ENCODE results near the gene NDUFA7. TPM values are rescaled to one million over a fixed set of nuclear protein-coding genes. Genes with fewer than 3 reads are reported as not detected.

Gene NDUFA7
- total and polyA plus RNA-seq, 2 of the 13 experiments (the other 11 are each of a cell fraction or from before 2014, with no cell fraction given) = 64.5 to 71.5 TPM

DNA sequence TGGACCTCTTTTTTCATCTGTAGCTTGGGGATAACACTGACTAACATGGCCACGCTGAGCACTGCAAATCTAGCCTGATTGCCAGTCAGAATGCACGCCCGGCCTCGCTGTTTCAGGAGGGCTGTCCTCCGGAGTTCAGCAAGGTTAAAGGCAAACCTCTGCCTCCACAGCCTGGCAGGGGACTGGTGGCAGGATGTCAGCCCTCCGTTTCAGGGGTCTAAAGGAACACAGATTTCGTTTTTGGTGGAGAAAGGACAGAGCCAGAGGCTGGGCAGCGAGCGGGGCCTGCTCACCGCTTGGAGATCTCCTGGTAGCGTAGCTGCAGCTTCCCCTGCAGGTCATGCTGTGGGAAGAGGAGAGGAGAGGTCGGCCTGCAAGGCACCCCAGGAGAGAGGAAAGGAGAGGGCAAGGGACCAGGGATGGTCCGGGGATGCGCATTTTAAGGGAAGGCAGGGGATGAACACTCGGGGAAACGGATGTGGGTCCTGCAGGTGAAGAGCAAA, 560 bp downstream of the NDUFA7 start:
- H3K9me3 ChIP-seq (ENCODE audit: low read length) = no peaks in the 10 kb centered on the region
- H3K4me1 ChIP-seq (ENCODE audit: insufficient read depth, low read length) = peaks cover 36% of the 10 kb centered on the region
- POLR2A ChIA-PET = interaction anchor here (0.6 to 6.5 kb wide), 19 partner anchors 8 to 193 kb away, joined by 3 to 39 read pairs (median 5); partner anchors contain the start of genes CD320, RAB11B and ZNF414
- H3K79me2 ChIP-seq (ENCODE audit: insufficient read depth, low read length) = peaks cover 34% of the 10 kb centered on the region
- H3K27ac ChIP-seq (ENCODE audit: extremely low read length, insufficient read depth, low read length) = peak overlapping the region; percentile 88
- no TSS peak for BruUV-seq (replicated peaks)
- H4K20me1 ChIP-seq (ENCODE audit: insufficient read depth, low read length) = peaks cover 19% of the 10 kb centered on the region
- H3K4me3 ChIP-seq (replicated peaks in 1 of 3; ENCODE audit: insufficient read depth in 1 of 3, low read depth in 2 of 3, low read length in 3 of 3) = peak overlapping the region; percentile 69 to 97 (median 82)
- H3K9ac ChIP-seq (ENCODE audit: insufficient read depth, low read depth, low read length) = peak overlapping the region; percentile 99
- no peaks in the 10 kb centered on the region; a peak in 1 of 5 replicates for H3K27me3 ChIP-seq (ENCODE audit: control insufficient read depth in 1 of 2, insufficient read depth in 2 of 2, low read length in 2 of 2)
- under 1% methylated on average over 11 of the region's 16 CpGs for WGBS (ENCODE audit: low lambda C conversion rate)
- no peak overlapping the region for H2AFZ ChIP-seq (ENCODE audit: low read length)
- ATAC-seq (peak; percentile 53), DNase-seq (ENCODE audit: low spot score) (peak; percentile 25), FAIRE-seq (no peak)
- in situ Hi-C loops (cut with HindIII; ENCODE audit: extremely low pct_ligation_motif_present, low pct_unique_long_range_greater_than_20kb) (no loop called here), intact Hi-C loops (cut with micrococcal nuclease; ENCODE audit: unreplicated experiment) (no loop called here)
- CTCF ChIA-PET (ENCODE audit: low intra/inter-chr PET ratio, low total read pairs) = no interaction called here
- peak overlapping the region; percentile 73 for H3K4me2 ChIP-seq (ENCODE audit: low read depth, low read length)
- peaks cover 3 to 17% of the 10 kb centered on the region in 2 experiments; a peak in 4 of 5 replicates for H3K36me3 ChIP-seq (replicated peaks in 1 of 2; ENCODE audit: control insufficient read depth in 1 of 2, insufficient read depth in 2 of 2, low read length in 2 of 2)
- TF ChIP-seq MAF1 (CRISPR knock-in tag; IDR thresholded peaks at IDR 0.05; ENCODE audit: borderline replicate concordance) (0 out of 2 replicates have a peak, but pooled peaks have one; percentile 24), ZNF468 (CRISPR knock-in tag; IDR thresholded peaks at IDR 0.05) (0 out of 2 replicates have a peak, but pooled peaks have one; percentile 31), ZNF235 (CRISPR knock-in tag; IDR thresholded peaks at IDR 0.05; ENCODE audit: borderline replicate concordance) (0 out of 2 replicates have a peak, but pooled peaks have one; percentile 18), NFYB (CRISPR knock-in tag; IDR thresholded peaks at IDR 0.05) (no peak), KDM5A (IDR thresholded peaks at IDR 0.05; ENCODE audit: borderline replicate concordance, low read length) (peak; percentile 93; the same call in 1 of the 2 replicates), ZNF781 (CRISPR knock-in tag; IDR thresholded peaks at IDR 0.05; ENCODE audit: borderline replicate concordance, not compliant biosample characterization) (peak; percentile 22), ZNF75D (CRISPR knock-in tag; IDR thresholded peaks at IDR 0.05; ENCODE audit: borderline replicate concordance) (no peak), ZFP36L1 (CRISPR knock-in tag; IDR thresholded peaks at IDR 0.05) (0 out of 2 replicates have a peak, but pooled peaks have one; percentile 5), ZNF737 (CRISPR knock-in tag; IDR thresholded peaks at IDR 0.05; ENCODE audit: borderline replicate concordance) (0 out of 2 replicates have a peak, but pooled peaks have one; percentile 35), ZNF614 (CRISPR knock-in tag; IDR thresholded peaks at IDR 0.05; ENCODE audit: borderline replicate concordance) (no peak), ZNF333 (CRISPR knock-in tag; IDR thresholded peaks at IDR 0.05; ENCODE audit: borderline replicate concordance) (0 out of 2 replicates have a peak, but pooled peaks have one; percentile 50), CHCHD3 (CRISPR knock-in tag; IDR thresholded peaks at IDR 0.05) (peak; percentile 11; the same call in 1 of the 2 replicates), ZFAT (CRISPR knock-in tag; conservative IDR thresholded peaks at IDR 0.05) (peak; percentile 29; the same call in 1 of the 2 replicates)
- TF ChIP-seq, protein P1, sequence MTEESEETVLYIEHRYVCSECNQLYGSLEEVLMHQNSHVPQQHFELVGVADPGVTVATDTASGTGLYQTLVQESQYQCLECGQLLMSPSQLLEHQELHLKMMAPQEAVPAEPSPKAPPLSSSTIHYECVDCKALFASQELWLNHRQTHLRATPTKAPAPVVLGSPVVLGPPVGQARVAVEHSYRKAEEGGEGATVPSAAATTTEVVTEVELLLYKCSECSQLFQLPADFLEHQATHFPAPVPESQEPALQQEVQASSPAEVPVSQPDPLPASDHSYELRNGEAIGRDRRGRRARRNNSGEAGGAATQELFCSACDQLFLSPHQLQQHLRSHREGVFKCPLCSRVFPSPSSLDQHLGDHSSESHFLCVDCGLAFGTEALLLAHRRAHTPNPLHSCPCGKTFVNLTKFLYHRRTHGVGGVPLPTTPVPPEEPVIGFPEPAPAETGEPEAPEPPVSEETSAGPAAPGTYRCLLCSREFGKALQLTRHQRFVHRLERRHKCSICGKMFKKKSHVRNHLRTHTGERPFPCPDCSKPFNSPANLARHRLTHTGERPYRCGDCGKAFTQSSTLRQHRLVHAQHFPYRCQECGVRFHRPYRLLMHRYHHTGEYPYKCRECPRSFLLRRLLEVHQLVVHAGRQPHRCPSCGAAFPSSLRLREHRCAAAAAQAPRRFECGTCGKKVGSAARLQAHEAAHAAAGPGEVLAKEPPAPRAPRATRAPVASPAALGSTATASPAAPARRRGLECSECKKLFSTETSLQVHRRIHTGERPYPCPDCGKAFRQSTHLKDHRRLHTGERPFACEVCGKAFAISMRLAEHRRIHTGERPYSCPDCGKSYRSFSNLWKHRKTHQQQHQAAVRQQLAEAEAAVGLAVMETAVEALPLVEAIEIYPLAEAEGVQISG (CRISPR knock-in tag; IDR thresholded peaks at IDR 0.05) = 0 out of 2 replicates have a peak, but pooled peaks have one; percentile 14
- TF ChIP-seq, protein P2, sequence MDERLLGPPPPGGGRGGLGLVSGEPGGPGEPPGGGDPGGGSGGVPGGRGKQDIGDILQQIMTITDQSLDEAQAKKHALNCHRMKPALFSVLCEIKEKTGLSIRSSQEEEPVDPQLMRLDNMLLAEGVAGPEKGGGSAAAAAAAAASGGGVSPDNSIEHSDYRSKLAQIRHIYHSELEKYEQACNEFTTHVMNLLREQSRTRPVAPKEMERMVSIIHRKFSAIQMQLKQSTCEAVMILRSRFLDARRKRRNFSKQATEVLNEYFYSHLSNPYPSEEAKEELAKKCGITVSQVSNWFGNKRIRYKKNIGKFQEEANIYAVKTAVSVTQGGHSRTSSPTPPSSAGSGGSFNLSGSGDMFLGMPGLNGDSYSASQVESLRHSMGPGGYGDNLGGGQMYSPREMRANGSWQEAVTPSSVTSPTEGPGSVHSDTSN (CRISPR knock-in tag; IDR thresholded peaks at IDR 0.05) = 0 out of 2 replicates have a peak, but pooled peaks have one; percentile 20
- TF ChIP-seq, protein P3, sequence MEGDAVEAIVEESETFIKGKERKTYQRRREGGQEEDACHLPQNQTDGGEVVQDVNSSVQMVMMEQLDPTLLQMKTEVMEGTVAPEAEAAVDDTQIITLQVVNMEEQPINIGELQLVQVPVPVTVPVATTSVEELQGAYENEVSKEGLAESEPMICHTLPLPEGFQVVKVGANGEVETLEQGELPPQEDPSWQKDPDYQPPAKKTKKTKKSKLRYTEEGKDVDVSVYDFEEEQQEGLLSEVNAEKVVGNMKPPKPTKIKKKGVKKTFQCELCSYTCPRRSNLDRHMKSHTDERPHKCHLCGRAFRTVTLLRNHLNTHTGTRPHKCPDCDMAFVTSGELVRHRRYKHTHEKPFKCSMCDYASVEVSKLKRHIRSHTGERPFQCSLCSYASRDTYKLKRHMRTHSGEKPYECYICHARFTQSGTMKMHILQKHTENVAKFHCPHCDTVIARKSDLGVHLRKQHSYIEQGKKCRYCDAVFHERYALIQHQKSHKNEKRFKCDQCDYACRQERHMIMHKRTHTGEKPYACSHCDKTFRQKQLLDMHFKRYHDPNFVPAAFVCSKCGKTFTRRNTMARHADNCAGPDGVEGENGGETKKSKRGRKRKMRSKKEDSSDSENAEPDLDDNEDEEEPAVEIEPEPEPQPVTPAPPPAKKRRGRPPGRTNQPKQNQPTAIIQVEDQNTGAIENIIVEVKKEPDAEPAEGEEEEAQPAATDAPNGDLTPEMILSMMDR (CRISPR knock-in tag; IDR thresholded peaks at IDR 0.05) = peak; percentile 26; the same call in 1 of the 2 replicates
- TF ChIP-seq, protein P4, sequence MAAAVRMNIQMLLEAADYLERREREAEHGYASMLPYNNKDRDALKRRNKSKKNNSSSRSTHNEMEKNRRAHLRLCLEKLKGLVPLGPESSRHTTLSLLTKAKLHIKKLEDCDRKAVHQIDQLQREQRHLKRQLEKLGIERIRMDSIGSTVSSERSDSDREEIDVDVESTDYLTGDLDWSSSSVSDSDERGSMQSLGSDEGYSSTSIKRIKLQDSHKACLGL (CRISPR knock-in tag; IDR thresholded peaks at IDR 0.05) = peak; percentile 17; the same call in 1 of the 2 replicates

Measured in HepG2 (cell line).